K562 (cell line): ENCODE data around the gene ZNF726.

Source experiments
- CTCF ChIP-seq, 3 experiments: IDR thresholded peaks in 2 of 3; conservative IDR thresholded peaks in 1 of 3; 2 replicates each; pipeline ENCODE4 v1.5.1; 2011 to 2012; ENCODE audit warnings: low read length in 3 of 3, mild to moderate bottlenecking in 3 of 3, control low read depth in 2 of 3, improper control_type of control experiment in 1 of 3, inconsistent platforms in 1 of 3, low read depth in 1 of 3, mixed read lengths in 1 of 3, moderate library complexity in 1 of 3; ENCODE audit not compliant: insufficient read depth in 2 of 3
- DLX4 ChIP-seq: fragments of 250-450 bp; sonication (Bioruptor Pico); IDR thresholded peaks from 2 replicates; pipeline ENCODE4 v1.6.1; 2021; ENCODE audit warnings: mild to moderate bottlenecking
- NFIX ChIP-seq: fragments of 250-450 bp; sonication (Bioruptor Pico); IDR thresholded peaks from 2 replicates; pipeline ENCODE4 v1.4.0; 2020; ENCODE audit warnings: low read depth, mild to moderate bottlenecking, moderate library complexity
- RAD21 ChIP-seq, 2 experiments: fragments of 250-450 bp in 1 of 2; fragments of 450-650 bp in 1 of 2; sonication (Bioruptor Pico) in 1 of 2; formaldehyde crosslinking in 1 of 2; IDR thresholded peaks in 1 of 2; conservative IDR thresholded peaks in 1 of 2; 2 replicates each; pipeline versions ENCODE4 v1.4.0 to v1.8.0; 2020 to 2022; ENCODE audit warnings: mild to moderate bottlenecking in 2 of 2, moderate library complexity in 1 of 2
- SMARCB1 ChIP-seq: IDR thresholded peaks from 2 replicates; pipeline ENCODE4 v1.6.1; 2011; ENCODE audit warnings: improper control_type of control experiment, low read depth; ENCODE audit not compliant: insufficient read length
- ZNF436 ChIP-seq: fragments of 250-450, 450-650 bp; sonication (Bioruptor Pico); formaldehyde crosslinking; IDR thresholded peaks from 2 replicates; pipeline ENCODE4 v1.7.0; 2020; ENCODE audit warnings: mild to moderate bottlenecking
- ZNF766 ChIP-seq: fragments of 200-800 bp; sonication (Bioruptor generic); conservative IDR thresholded peaks from 2 replicates; pipeline ENCODE4 v1.6.1; 2016; ENCODE audit warnings: missing genetic modification characterization, missing compliant biosample characterization

- no peak for TF ChIP-seq SMARCB1
- TF ChIP-seq RAD21 (CRISPR knock-in tag; conservative IDR thresholded peaks at IDR 0.05 in 1 of 2, IDR thresholded peaks at IDR 0.05 in 1 of 2): no peak
- no peak for TF ChIP-seq ZNF766 (CRISPR knock-in tag)
- TF ChIP-seq NFIX (CRISPR knock-in tag): no peak
- TF ChIP-seq CTCF (IDR thresholded peaks at IDR 0.05 in 2 of 3, conservative IDR thresholded peaks at IDR 0.05 in 1 of 3; ENCODE audit: insufficient read depth in 2 of 3, low read depth in 1 of 3, low read length in 3 of 3): no peak
- no peak for TF ChIP-seq ZNF436 (CRISPR knock-in tag)
- TF ChIP-seq DLX4 (CRISPR knock-in tag): no peak
Observed at GRCh38 chr19:23956051-23956450, 41.4 kb downstream of the ZNF726 start.
